Esophagus muscularis mucosa (tissue), 3 donors: ENCODE data around the gene ATP5PB.

ENCODE experiments used
- POLR2A ChIP-seq: fragments of 450-650 bp; IDR thresholded peaks from one replicate; pipeline ENCODE4 v1.6.1; 2017; ENCODE audit warnings: antibody characterized with exemption, moderate library complexity, mild to moderate bottlenecking, low read depth
- POLR2AphosphoS5 ChIP-seq, 2 donors: sonication (generic); formaldehyde crosslinking; IDR thresholded peaks; one replicate each; pipeline ENCODE4 v1.6.1; 2017; ENCODE audit warnings: antibody characterized with exemption in 2 of 2
- TF ChIP-seq, protein P1 (sequence below), 3 experiments: fragments of 200-600 bp in 2 of 3; fragments of 450-650 bp in 1 of 3; sonication (generic) in 2 of 3; IDR thresholded peaks; one replicate each; pipeline ENCODE4 v1.5.1; 2017 to 2019; ENCODE audit warnings: antibody characterized with exemption in 3 of 3, mild to moderate bottlenecking in 2 of 3, moderate library complexity in 1 of 3

GRCh38 chr1:111446967-111447892 is 2.0 kb upstream of the ATP5PB start:
- TF ChIP-seq, protein P1, sequence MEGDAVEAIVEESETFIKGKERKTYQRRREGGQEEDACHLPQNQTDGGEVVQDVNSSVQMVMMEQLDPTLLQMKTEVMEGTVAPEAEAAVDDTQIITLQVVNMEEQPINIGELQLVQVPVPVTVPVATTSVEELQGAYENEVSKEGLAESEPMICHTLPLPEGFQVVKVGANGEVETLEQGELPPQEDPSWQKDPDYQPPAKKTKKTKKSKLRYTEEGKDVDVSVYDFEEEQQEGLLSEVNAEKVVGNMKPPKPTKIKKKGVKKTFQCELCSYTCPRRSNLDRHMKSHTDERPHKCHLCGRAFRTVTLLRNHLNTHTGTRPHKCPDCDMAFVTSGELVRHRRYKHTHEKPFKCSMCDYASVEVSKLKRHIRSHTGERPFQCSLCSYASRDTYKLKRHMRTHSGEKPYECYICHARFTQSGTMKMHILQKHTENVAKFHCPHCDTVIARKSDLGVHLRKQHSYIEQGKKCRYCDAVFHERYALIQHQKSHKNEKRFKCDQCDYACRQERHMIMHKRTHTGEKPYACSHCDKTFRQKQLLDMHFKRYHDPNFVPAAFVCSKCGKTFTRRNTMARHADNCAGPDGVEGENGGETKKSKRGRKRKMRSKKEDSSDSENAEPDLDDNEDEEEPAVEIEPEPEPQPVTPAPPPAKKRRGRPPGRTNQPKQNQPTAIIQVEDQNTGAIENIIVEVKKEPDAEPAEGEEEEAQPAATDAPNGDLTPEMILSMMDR (IDR thresholded peaks at IDR 0.05): no peak
- TF ChIP-seq POLR2A (no peak), POLR2AphosphoS5 (IDR thresholded peaks at IDR 0.05) (no peak)
